Muscle layer of colon (tissue), 2 donors: Measurements from ENCODE around the gene NACC2.

Experiments
- H3K27ac ChIP-seq: one replicate; pipeline ENCODE4 v1.7.0; 2013; ENCODE audit warnings: low read depth, mild to moderate bottlenecking, low read length, moderate library complexity
- H3K27me3 ChIP-seq, 2 donors: one replicate each; pipeline ENCODE4 v1.7.0; 2013; ENCODE audit warnings: low read length in 2 of 2, mild to moderate bottlenecking in 2 of 2; ENCODE audit not compliant: insufficient read depth in 2 of 2, control insufficient read depth in 1 of 2
- H3K36me3 ChIP-seq: one replicate; pipeline ENCODE4 v1.7.0; 2013; ENCODE audit warnings: mild to moderate bottlenecking, low read length; ENCODE audit not compliant: insufficient read depth
- H3K4me1 ChIP-seq: one replicate; pipeline ENCODE4 v1.7.0; 2013; ENCODE audit warnings: mild to moderate bottlenecking, low read length; ENCODE audit not compliant: insufficient read depth
- H3K4me3 ChIP-seq, 2 donors: one replicate each; pipeline ENCODE4 v1.7.0; 2013; ENCODE audit warnings: low read length in 2 of 2, low read depth in 1 of 2, mild to moderate bottlenecking in 1 of 2, moderate library complexity in 1 of 2
- H3K9ac ChIP-seq: one replicate; pipeline ENCODE4 v1.7.0; 2013; ENCODE audit warnings: low read length
- H3K9me3 ChIP-seq: one replicate; pipeline ENCODE4 v1.7.0; 2013; ENCODE audit warnings: mild to moderate bottlenecking, low read length
- donor health status: abdominal sarcoma.
- donor health status: Adenocarcinoma of cecum.

NACC2 gene

DNA sequence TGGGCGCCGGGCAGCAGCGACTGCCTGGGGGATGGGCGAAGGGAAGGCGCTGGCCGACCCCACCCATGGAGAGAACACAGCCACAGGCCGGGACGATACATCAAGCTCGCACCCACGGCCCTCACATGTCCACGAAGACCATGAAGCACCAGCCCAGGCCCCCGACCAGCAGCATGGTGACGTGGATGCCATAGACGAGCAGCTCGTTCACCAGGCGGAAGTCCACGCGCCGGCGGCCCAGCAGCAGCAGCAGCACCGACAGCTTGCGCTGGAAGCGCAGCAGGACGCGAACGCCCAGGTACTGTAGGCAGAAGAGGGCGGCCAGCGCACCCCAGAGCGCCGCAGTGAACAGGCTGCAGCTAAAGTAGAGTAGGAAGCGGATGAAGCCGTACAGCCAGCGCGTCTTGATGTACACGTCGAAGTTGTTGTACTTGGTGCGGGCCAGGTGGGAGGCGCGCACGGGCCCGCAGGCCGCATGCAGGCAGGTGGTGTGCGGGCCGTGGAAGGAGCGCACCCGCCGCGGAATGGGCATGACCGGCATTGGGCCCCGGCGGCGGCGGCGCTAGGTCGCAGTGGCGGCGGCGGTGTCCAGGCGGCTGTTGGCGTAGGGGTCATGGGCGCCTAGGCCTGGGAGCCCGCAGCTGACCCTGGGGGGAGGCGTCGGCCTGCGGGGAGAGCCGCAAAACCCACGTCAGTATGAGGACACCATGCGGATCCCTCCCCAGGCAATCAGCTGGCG lies 21.4 kb upstream of the NACC2 start:
- peak overlapping the region; percentile 84 for H3K27ac ChIP-seq
- H3K4me1 ChIP-seq: peaks cover 16% of the 10 kb centered on the region
- no peaks in the 10 kb centered on the region for H3K9me3 ChIP-seq
- H3K27me3 ChIP-seq: no peaks in the 10 kb centered on the region
- no peak overlapping the region for H3K4me3 ChIP-seq
- no peak overlapping the region for H3K9ac ChIP-seq
- H3K36me3 ChIP-seq: peaks cover 18% of the 10 kb centered on the region

DNA sequence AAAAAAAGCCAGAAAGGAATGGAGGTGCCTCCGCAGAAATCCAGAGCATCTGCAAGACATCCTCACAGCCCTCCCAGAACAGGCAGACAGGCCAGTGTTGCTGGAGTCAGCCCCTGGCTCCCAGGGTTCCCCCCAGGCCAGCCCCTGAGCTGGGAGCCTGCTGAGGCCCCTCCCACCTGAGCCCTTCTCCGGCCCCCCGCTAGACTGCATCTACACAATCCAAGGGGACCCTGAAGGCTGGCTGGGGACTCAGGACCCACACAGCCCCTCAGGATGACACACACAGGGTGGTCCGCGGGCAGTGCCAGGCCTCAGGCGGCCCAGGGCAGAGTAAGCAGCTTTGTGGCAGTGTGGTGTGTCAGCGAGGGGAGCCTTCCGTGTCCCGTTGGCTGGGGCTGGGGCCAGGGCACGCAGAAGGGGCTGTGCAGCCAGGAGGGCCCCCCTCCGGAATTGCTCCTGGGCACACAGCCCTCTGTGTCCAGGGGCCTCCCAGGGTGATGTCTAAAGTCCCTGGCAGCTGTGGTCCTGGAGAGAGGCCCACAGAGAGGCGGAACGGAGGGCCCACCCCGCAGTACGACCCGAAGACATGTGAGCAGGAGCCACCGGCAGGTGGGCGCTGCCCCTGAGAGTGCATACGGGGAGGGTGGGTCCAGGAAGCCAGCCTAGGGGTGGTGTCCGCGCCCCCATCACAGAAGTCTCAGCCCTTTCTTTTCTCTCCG lies 20.7 kb upstream of the NACC2 start:
- peaks cover 18% of the 10 kb centered on the region for H3K36me3 ChIP-seq
- peaks cover 16% of the 10 kb centered on the region for H3K4me1 ChIP-seq
- no peaks in the 10 kb centered on the region for H3K9me3 ChIP-seq
- no peak overlapping the region for H3K9ac ChIP-seq
- H3K4me3 ChIP-seq: no peak overlapping the region
- no peak overlapping the region for H3K27ac ChIP-seq
- no peaks in the 10 kb centered on the region for H3K27me3 ChIP-seq

DNA sequence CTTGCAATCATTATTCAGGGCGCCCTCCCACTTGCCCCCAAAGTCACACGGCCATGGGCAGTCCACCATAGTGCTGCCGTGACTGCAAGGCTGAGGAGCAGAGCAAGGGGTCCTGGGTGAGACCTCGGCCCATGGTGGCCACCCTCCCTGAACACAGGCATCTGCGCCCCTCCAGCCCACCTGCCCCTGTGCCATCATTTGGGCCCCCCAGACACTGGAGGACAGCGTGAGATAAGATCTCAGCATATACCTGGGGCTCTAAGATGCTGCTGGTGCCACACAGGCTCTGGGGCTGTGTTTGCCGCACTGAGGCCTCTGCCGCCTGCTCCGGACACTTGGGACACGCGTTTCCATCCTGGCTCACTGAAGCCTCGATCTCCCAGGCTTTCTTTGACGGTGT lies 20.1 kb upstream of the NACC2 start:
- H3K9ac ChIP-seq: no peak overlapping the region
- H3K27ac ChIP-seq: no peak overlapping the region
- H3K9me3 ChIP-seq: no peaks in the 10 kb centered on the region
- no peaks in the 10 kb centered on the region for H3K27me3 ChIP-seq
- peaks cover 22% of the 10 kb centered on the region for H3K4me1 ChIP-seq
- H3K36me3 ChIP-seq: peaks cover 18% of the 10 kb centered on the region
- no peak overlapping the region for H3K4me3 ChIP-seq

DNA sequence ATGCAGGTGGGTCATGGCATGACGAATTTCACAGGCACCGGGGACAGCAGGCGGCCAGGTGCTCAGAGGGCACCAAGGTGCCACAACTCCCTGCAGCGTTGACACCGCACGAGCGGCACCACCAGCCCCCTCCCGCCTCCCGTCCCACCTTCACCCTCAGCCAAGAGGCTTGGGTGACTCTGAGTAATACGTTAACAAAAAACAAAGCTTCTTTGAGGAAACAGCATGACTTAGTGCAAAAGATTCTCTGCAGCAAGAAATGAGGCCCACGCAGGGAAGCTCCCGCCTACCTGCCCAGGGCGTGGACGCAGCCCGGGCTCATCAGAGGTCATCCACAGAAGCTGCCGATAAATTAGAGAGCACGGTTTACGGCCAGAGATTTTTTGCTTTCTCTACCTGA lies 19.5 kb upstream of the NACC2 start:
- Histone ChIP-seq H3K27ac (no peak overlapping the region), H3K4me1 (peaks cover 22% of the 10 kb centered on the region), H3K9ac (no peak overlapping the region), H3K27me3 (no peaks in the 10 kb centered on the region), H3K9me3 (no peaks in the 10 kb centered on the region), H3K36me3 (peaks cover 18% of the 10 kb centered on the region), H3K4me3 (no peak overlapping the region)

DNA sequence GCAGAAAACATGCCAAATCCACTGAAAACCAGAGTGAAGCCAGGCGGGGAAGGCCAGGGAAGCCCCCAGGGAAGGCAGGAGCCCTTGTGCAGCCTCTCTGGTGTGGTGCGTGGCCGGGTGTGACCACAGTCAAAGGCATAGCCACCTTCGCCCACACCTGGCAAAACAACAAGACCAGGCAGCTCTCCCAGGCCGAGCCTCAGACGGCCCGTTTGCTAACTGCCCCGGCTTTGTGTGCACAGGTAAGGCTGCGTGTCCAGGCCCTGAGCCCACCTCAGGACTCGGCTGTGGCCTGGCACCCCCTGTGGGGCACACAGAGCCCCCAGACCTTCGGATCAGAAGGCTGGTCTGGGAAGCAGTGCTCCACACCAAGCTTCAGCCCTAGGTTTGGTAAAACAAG lies 17.5 kb upstream of the NACC2 start:
- peak overlapping the region; percentile 3 for H3K27ac ChIP-seq
- H3K4me1 ChIP-seq: peaks cover 28% of the 10 kb centered on the region

DNA sequence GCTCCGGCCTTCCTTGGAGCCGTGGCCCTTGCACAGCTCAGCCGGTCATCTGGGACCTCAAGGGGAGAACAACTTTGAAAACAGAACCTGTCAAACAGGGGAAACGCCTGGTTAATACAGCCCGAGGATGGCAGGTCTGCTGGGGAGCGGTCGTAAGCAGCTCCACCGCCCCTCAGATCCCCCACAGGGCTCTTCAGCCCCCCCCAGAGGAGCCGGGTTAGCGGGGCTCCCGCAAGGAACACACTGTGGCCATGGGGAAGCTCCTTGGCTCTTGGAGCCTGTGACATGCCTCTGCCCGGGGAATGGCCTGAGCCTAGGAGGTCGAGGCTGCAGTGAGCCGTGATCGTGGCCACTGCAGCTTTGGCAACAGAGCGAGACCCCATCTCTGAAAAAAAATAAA lies 16.8 kb upstream of the NACC2 start:
- H3K4me3 ChIP-seq: no peak overlapping the region
- H3K36me3 ChIP-seq: peaks cover 18% of the 10 kb centered on the region
- no peak overlapping the region for H3K27ac ChIP-seq
- no peak overlapping the region for H3K9ac ChIP-seq
- no peaks in the 10 kb centered on the region for H3K27me3 ChIP-seq
- no peaks in the 10 kb centered on the region for H3K9me3 ChIP-seq
- peaks cover 22% of the 10 kb centered on the region for H3K4me1 ChIP-seq

More for the DNA sequence above, 17.5 kb upstream of the NACC2 start:
- Histone ChIP-seq H3K36me3 (peaks cover 18% of the 10 kb centered on the region), H3K9me3 (no peaks in the 10 kb centered on the region), H3K27me3 (no peaks in the 10 kb centered on the region), H3K4me3 (no peak overlapping the region), H3K9ac (no peak overlapping the region)

DNA sequence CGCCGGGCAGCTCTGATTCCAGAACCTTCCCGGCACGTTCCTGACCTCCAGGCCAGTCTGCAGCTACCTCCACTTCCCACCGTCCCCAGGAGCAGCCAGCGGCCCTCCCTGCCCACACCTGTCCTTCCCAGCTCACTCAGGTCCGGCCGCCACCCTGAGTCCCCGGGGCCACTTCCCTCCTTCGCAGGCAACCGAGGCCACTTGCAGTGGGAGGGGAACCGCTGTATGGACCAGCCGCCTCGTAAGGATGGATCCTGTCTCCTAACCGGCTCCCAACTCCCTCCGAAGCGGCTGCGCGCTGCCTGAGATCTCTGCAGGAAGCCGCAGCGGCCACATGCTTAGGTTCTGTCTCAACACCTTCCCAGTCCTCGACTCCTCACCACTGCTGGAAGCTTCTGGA lies 16.1 kb upstream of the NACC2 start:
- peaks cover 18% of the 10 kb centered on the region for H3K36me3 ChIP-seq
- H3K27me3 ChIP-seq: no peaks in the 10 kb centered on the region
- no peak overlapping the region for H3K9ac ChIP-seq
- peak overlapping the region; percentile 91 for H3K27ac ChIP-seq
- H3K4me1 ChIP-seq: peaks cover 22% of the 10 kb centered on the region
- no peaks in the 10 kb centered on the region for H3K9me3 ChIP-seq
- no peak overlapping the region for H3K4me3 ChIP-seq

DNA sequence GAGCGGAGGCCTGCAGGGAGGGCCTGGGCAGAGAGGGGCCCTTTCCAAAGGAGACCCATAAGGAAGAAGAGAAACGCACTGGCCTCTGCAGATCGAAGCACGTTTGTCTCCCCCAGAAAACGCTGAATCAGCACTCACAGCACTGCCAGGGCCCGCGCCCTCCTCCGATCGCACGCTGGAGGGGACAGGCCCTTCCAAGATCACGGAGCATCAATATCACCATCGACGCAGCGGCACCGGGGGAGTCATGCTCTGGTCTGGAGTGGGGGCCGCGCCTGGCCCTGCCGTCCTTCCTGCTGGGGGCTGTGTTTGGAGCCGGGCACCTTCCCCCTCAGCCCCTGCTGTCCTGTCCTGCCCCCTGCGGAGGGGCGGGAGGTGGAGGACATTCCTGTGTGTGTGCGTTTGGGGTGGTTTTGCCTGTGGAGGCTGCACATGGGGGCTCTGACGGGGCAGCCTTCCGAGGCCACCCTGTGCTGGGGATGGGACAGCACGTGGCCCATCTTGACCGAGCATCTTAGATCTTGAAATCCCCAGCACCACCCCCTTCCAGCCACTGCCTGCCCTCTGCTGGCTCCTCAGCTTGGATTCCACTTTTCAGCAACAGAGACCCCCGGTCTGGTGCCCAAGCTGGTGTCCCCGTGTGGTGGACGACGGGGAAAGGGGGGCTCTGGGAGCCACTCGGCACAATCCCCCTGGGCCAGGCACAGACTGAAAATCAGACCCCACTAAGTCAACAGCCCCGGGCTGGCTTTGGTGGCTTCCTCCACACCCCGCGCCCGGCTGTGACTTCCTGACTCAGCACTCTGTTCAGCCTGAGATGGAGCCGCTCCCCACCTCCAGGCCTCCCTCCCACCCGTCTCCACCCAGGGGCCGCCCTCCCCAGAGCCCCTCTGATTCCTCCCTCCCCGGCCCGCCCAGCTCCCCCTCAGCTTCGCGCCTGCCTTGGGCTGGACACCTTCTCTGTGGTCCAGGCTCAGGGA lies 15.3 kb upstream of the NACC2 start:
- peaks cover 27% of the 10 kb centered on the region for H3K4me1 ChIP-seq

DNA sequence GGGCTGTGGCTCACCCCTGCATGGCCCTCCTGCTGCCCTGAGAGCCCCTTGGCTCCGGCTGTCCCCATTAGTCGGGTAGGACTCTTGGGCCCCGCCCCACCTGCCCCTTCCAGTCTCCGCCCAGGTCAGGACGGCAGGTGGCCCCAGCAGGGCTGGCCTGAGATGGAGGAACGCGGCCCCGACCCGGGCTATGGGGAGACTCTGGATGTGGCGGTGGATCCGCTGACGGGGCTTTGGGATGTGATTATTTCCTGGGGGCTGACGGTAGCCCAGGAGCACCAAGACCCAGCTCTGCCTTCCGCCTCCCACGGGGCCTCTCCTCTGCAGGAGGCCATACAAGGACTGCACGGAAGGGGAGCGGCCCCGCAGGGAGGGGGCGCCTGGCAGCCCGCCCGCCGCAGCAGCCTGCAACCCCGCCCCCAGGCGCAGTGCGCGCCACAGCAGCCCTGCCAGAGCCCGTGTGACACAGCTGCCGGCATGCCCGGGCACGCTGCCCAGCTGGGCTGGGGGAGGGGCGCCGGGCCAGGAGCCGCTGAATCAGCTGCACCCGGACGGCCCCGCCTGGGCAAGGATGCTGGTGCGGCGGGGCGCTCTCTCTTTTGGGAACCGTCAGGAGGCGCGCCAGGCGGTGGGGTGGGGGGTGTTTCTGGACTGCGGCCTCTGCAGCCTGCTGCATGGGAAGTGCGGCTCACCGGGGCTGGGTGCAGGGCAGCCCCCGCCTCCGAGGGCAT lies 14.4 kb upstream of the NACC2 start:
- H3K27me3 ChIP-seq: no peaks in the 10 kb centered on the region
- no peak overlapping the region for H3K9ac ChIP-seq
- H3K4me3 ChIP-seq: peak overlapping the region; percentile 57 to 60
- peaks cover 8% of the 10 kb centered on the region for H3K36me3 ChIP-seq
- peak overlapping the region; percentile 91 for H3K27ac ChIP-seq
- H3K9me3 ChIP-seq: no peaks in the 10 kb centered on the region
- H3K4me1 ChIP-seq: peaks cover 34% of the 10 kb centered on the region

More for the DNA sequence above, 15.3 kb upstream of the NACC2 start:
- Histone ChIP-seq H3K9me3 (no peaks in the 10 kb centered on the region), H3K27me3 (no peaks in the 10 kb centered on the region), H3K27ac (peak overlapping the region; percentile 91), H3K4me3 (peak overlapping the region; percentile 57 to 60), H3K9ac (peak overlapping the region; percentile 21), H3K36me3 (peaks cover 15% of the 10 kb centered on the region)

DNA sequence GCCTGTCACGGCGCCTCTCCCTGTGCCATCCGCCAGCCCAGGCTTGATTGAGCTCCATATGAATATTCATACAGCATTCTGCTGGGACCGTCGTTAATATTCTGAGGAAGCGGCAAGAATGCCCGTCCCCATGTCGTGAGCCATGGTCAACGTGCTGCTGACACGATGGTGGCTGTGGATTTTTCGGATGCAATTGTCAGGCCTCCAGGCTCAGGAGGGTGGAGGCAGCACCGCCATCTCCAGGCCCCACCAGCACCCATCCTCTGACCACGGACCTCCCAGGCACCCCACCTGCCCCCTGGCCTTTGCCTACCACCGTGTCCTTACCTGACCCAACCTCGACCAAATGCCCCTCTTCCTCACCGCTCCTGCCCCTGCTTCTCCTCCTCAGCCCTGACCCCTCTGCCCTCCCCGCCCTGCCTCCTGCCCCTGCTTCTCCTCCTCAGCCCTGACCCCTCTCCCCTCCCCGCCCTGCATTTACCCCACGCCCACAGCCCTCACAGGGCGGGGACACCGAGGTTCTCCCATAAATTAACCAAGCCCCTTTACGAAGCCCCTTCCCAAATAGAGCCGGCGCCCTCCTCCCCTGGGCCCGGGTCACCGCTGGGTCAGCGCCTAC lies 13.7 kb upstream of the NACC2 start:
- peak overlapping the region; percentile 37 to 60 for H3K4me3 ChIP-seq

More for the DNA sequence above, 13.7 kb upstream of the NACC2 start:
- H3K27ac ChIP-seq: peak overlapping the region; percentile 91
- peaks cover 5% of the 10 kb centered on the region for H3K36me3 ChIP-seq
- no peaks in the 10 kb centered on the region for H3K27me3 ChIP-seq
- H3K9me3 ChIP-seq: no peaks in the 10 kb centered on the region
- H3K4me1 ChIP-seq: peaks cover 34% of the 10 kb centered on the region
- H3K9ac ChIP-seq: no peak overlapping the region
